ENCODE results near the gene MEIS1. TPM values are rescaled to one million over a fixed set of nuclear protein-coding genes. Genes with fewer than 3 reads are reported as not detected.
A peak's percentile ranks its signal among the peaks of the same experiment; 100 is the strongest.

Gene MEIS1
- total RNA-seq, 2 donors from 2014 or later = 1.8 to 2.3 TPM

GRCh38 chr2:66534461-66534860 lies 99.5 kb downstream of the MEIS1 start:
- Histone ChIP-seq H3K27me3 (ENCODE audit: control insufficient read depth, insufficient read depth, low read length, poor library complexity, severe bottlenecking) (peaks cover 5% of the 10 kb centered on the region), H3K9ac (ENCODE audit: extremely low read depth, low read length, poor library complexity, severe bottlenecking) (no peak overlapping the region), H3K36me3 (ENCODE audit: control insufficient read depth, insufficient read depth, low read length) (no peaks in the 10 kb centered on the region), H3K9me3 (ENCODE audit: control insufficient read depth, low read length) (no peaks in the 10 kb centered on the region), H3K4me3 (ENCODE audit: low read length) (no peak overlapping the region), H3K27ac (ENCODE audit: low read depth, low read length) (no peak overlapping the region), H3K4me1 (ENCODE audit: control insufficient read depth, insufficient read depth, low read length) (peaks cover 18% of the 10 kb centered on the region)
- Mint-ChIP-seq H3K4me3 (no peak overlapping the region), H3K27ac (no peak overlapping the region), H3K27me3 (ENCODE audit: insufficient read depth) (peaks cover 9% of the 10 kb centered on the region), H3K9me3 (no peaks in the 10 kb centered on the region), H3K4me1 (peaks cover 32% of the 10 kb centered on the region), H3K36me3 (ENCODE audit: low read depth) (no peaks in the 10 kb centered on the region)
- no peak for DNase-seq
- TF ChIP-seq CTCF (conservative IDR thresholded peaks at IDR 0.05) = no peak
- WGBS, 2 experiments (ENCODE audit: insufficient coverage in 1 of 2, insufficient read length in 1 of 2) = 96 to 100% methylated on average over 3 to 4 of the region's 4 CpGs

GRCh38 chr2:66535574-66536289 lies 100.8 kb downstream of the MEIS1 start:
- H3K36me3 ChIP-seq (ENCODE audit: control insufficient read depth, insufficient read depth, low read length) = no peaks in the 10 kb centered on the region
- H3K9ac ChIP-seq (ENCODE audit: extremely low read depth, low read length, poor library complexity, severe bottlenecking) = no peak overlapping the region
- Mint-ChIP-seq H3K36me3 (ENCODE audit: low read depth) (no peaks in the 10 kb centered on the region), H3K27me3 (ENCODE audit: insufficient read depth) (peaks cover 8% of the 10 kb centered on the region), H3K4me3 (no peak overlapping the region), H3K9me3 (no peaks in the 10 kb centered on the region), H3K27ac (no peak overlapping the region), H3K4me1 (peaks cover 32% of the 10 kb centered on the region)
- no peaks in the 10 kb centered on the region for H3K27me3 ChIP-seq (ENCODE audit: control insufficient read depth, insufficient read depth, low read length, poor library complexity, severe bottlenecking)
- peaks cover 18% of the 10 kb centered on the region for H3K4me1 ChIP-seq (ENCODE audit: control insufficient read depth, insufficient read depth, low read length)
- H3K4me3 ChIP-seq (ENCODE audit: low read length) = peak overlapping the region; percentile 27
- peak overlapping the region; percentile 45 for H3K27ac ChIP-seq (ENCODE audit: low read depth, low read length)
- no peak for DNase-seq
- 86 to 100% methylated on average over 1 to 2 of the region's 3 CpGs for WGBS, 2 experiments (ENCODE audit: insufficient coverage in 1 of 2, insufficient read length in 1 of 2)
- no peaks in the 10 kb centered on the region for H3K9me3 ChIP-seq (ENCODE audit: control insufficient read depth, low read length)
- TF ChIP-seq CTCF (conservative IDR thresholded peaks at IDR 0.05) = no peak

GRCh38 chr2:66536290-66536673 lies 101.4 kb downstream of the MEIS1 start:
- H3K4me1 ChIP-seq (ENCODE audit: control insufficient read depth, insufficient read depth, low read length) = peaks cover 18% of the 10 kb centered on the region
- peaks cover 32% of the 10 kb centered on the region for H3K4me1 Mint-ChIP-seq
- DNase-seq = no peak
- no peak overlapping the region for H3K27ac Mint-ChIP-seq
- no peaks in the 10 kb centered on the region for H3K36me3 ChIP-seq (ENCODE audit: control insufficient read depth, insufficient read depth, low read length)
- peak overlapping the region; percentile 45 for H3K27ac ChIP-seq (ENCODE audit: low read depth, low read length)
- no peaks in the 10 kb centered on the region for H3K36me3 Mint-ChIP-seq (ENCODE audit: low read depth)
- H3K9ac ChIP-seq (ENCODE audit: extremely low read depth, low read length, poor library complexity, severe bottlenecking) = no peak overlapping the region
- no peaks in the 10 kb centered on the region for H3K27me3 ChIP-seq (ENCODE audit: control insufficient read depth, insufficient read depth, low read length, poor library complexity, severe bottlenecking)
- peaks cover 8% of the 10 kb centered on the region for H3K27me3 Mint-ChIP-seq (ENCODE audit: insufficient read depth)
- H3K4me3 Mint-ChIP-seq = no peak overlapping the region
- H3K9me3 Mint-ChIP-seq = no peaks in the 10 kb centered on the region
- H3K9me3 ChIP-seq (ENCODE audit: control insufficient read depth, low read length) = no peaks in the 10 kb centered on the region
- H3K4me3 ChIP-seq (ENCODE audit: low read length) = peak overlapping the region; percentile 10
- WGBS, 2 experiments (ENCODE audit: insufficient coverage in 1 of 2, insufficient read length in 1 of 2) = 94% methylated on average over 2 of the region's 2 CpGs; no CpG with 5 or more reads in 1 of the 2 experiments
- TF ChIP-seq CTCF (conservative IDR thresholded peaks at IDR 0.05) = no peak

All from endodermal cell (in vitro differentiated cells).